HG03025 (cell line): ENCODE data around the gene NFKBIE.

Experiments used
- ATAC-seq: cut with Tn5 transposase; IDR thresholded peaks from one replicate; pipeline ENCODE4 v1.9.1; 2021; ENCODE audit warnings: mild to moderate bottlenecking, moderate library complexity; ENCODE audit not compliant: unreplicated experiment, low FRiP score

The NFKBIE gene

GRCh38 chr6:44273617-44274016 lies 8.3 kb upstream of the NFKBIE start:
- no peak for ATAC-seq

GRCh38 chr6:44272999-44273566 lies 7.7 kb upstream of the NFKBIE start:
- ATAC-seq, result no peak

- no peak for ATAC-seq
Observed at GRCh38 chr6:44272529-44272928, 7.2 kb upstream of the NFKBIE start.

- ATAC-seq, result no peak
Observed at GRCh38 chr6:44271914-44272313, 6.6 kb upstream of the NFKBIE start.

GRCh38 chr6:44271406-44271723 lies 6.0 kb upstream of the NFKBIE start:
- no peak for ATAC-seq

- ATAC-seq, result no peak
Observed at GRCh38 chr6:44270526-44271405, 5.4 kb upstream of the NFKBIE start.

GRCh38 chr6:44269921-44270525 lies 4.7 kb upstream of the NFKBIE start, which contains the start of gene TMEM151B:
TSS of gene TMEM151B (plus strand) at chr6:44270450. CDS start at chr6:44270743, 293 bp downstream.
- ATAC-seq, result no peak

GRCh38 chr6:44269178-44269920 lies 4.0 kb upstream of the NFKBIE start:
- no peak for ATAC-seq

GRCh38 chr6:44268095-44268628 lies 2.8 kb upstream of the NFKBIE start:
- no peak for ATAC-seq

GRCh38 chr6:44267252-44267651 lies 1.9 kb upstream of the NFKBIE start:
- ATAC-seq, result no peak

- no peak for ATAC-seq
Observed at GRCh38 chr6:44266347-44266746, 996 bp upstream of the NFKBIE start.

GRCh38 chr6:44265722-44266233 lies 427 bp upstream of the NFKBIE start:
- no peak for ATAC-seq

GRCh38 chr6:44264154-44265006 lies 971 bp downstream of the NFKBIE start:
- ATAC-seq, result no peak

- no peak for ATAC-seq
Observed at GRCh38 chr6:44263354-44264100, 1.8 kb downstream of the NFKBIE start.

GRCh38 chr6:44262467-44263353 lies 2.6 kb downstream of the NFKBIE start:
- no peak for ATAC-seq

GRCh38 chr6:44261581-44261980 lies 3.8 kb downstream of the NFKBIE start:
- no peak for ATAC-seq

GRCh38 chr6:44260451-44261297 lies 4.7 kb downstream of the NFKBIE start:
- ATAC-seq, result no peak
